GM12801 (cell line): Measurements from ENCODE around the gene C4A.

Experiments used
- TF ChIP-seq, protein P1 (sequence below): IDR thresholded peaks from one replicate; pipeline ENCODE4 v1.5.1; 2011; ENCODE audit warnings: control low read depth; ENCODE audit not compliant: insufficient read length; ENCODE audit errors: extremely low read depth

Gene C4A

DNA sequence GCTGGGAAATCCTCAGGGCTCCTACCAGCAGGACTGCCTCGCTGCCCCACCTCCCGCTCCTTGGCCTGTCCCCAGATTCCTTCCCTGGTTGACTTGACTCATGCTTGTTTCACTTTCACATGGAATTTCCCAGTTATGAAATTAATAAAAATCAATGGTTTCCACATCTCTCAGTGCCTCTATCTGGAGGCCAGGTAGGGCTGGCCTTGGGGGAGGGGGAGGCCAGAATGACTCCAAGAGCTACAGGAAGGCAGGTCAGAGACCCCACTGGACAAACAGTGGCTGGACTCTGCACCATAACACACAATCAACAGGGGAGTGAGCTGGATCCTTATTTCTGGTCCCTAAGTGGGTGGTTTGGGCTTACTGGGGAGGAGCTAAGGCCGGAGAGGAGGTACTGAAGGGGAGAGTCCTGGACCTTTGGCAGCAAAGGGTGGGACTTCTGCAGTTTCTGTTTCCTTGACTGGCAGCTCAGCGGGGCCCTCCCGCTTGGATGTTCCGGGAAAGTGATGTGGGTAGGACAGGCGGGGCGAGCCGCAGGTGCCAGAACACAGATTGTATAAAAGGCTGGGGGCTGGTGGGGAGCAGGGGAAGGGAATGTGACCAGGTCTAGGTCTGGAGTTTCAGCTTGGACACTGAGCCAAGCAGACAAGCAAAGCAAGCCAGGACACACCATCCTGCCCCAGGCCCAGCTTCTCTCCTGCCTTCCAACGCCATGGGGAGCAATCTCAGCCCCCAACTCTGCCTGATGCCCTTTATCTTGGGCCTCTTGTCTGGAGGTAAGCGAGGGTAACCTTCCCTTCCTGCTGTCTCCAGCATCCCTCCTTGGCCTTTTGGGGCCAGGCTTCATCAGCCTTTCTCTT lies 36.1 kb upstream of the C4A start, which contains the start of gene CFB:
CFB (plus strand) TSS at position 589 of the 863 bp plus-strand sequence; CDS start at position 716, 127 bp downstream.
- TF ChIP-seq, protein P1, sequence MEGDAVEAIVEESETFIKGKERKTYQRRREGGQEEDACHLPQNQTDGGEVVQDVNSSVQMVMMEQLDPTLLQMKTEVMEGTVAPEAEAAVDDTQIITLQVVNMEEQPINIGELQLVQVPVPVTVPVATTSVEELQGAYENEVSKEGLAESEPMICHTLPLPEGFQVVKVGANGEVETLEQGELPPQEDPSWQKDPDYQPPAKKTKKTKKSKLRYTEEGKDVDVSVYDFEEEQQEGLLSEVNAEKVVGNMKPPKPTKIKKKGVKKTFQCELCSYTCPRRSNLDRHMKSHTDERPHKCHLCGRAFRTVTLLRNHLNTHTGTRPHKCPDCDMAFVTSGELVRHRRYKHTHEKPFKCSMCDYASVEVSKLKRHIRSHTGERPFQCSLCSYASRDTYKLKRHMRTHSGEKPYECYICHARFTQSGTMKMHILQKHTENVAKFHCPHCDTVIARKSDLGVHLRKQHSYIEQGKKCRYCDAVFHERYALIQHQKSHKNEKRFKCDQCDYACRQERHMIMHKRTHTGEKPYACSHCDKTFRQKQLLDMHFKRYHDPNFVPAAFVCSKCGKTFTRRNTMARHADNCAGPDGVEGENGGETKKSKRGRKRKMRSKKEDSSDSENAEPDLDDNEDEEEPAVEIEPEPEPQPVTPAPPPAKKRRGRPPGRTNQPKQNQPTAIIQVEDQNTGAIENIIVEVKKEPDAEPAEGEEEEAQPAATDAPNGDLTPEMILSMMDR: no peak

DNA sequence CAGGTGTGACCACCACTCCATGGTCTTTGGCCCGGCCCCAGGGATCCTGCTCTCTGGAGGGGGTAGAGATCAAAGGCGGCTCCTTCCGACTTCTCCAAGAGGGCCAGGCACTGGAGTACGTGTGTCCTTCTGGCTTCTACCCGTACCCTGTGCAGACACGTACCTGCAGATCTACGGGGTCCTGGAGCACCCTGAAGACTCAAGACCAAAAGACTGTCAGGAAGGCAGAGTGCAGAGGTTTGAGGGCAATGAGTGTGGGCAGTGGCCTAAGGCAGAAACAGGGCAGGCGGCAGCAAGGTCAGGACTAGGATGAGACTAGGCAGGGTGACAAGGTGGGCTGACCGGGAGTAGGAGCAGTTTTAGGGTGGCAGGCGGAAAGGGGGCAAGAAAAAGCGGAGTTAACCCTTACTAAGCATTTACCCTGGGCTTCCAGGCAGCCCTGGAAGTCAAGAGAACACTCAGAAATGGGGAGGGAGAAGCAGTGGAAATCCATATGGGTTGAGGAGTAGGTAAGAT lies 35.4 kb upstream of the C4A start:
- TF ChIP-seq, protein P1: no peak

DNA sequence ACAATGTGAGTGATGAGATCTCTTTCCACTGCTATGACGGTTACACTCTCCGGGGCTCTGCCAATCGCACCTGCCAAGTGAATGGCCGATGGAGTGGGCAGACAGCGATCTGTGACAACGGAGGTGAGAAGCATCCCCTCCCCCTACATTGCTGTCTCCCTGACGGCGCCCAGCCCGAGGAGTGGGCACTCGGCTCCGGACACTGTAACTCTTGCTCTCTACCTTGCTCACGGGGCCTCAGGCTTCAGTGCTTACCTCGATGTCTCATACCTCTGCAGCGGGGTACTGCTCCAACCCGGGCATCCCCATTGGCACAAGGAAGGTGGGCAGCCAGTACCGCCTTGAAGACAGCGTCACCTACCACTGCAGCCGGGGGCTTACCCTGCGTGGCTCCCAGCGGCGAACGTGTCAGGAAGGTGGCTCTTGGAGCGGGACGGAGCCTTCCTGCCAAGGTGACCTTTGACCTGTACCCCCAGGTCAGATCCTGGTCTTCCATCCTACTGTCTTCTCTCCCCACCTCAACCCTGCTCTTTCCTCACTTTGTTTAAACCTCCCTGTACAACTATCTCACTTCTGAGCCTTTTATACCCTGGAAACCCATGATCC lies 34.7 kb upstream of the C4A start:
- TF ChIP-seq, protein P1: no peak

DNA sequence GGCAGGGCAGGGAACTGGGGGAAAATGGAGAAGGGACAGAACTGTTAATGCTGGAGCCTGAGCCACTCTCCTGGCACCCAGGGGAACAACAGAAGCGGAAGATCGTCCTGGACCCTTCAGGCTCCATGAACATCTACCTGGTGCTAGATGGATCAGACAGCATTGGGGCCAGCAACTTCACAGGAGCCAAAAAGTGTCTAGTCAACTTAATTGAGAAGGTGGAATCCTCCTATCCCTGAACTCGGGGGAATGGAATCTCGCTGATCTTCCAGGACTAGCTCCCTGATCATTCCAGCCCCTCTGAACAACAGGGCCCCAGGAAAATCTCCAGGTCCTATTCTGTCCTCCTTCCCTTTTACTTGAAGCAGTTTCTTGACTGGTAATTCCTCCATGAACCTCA lies 34.0 kb upstream of the C4A start:
- TF ChIP-seq, protein P1: no peak

DNA sequence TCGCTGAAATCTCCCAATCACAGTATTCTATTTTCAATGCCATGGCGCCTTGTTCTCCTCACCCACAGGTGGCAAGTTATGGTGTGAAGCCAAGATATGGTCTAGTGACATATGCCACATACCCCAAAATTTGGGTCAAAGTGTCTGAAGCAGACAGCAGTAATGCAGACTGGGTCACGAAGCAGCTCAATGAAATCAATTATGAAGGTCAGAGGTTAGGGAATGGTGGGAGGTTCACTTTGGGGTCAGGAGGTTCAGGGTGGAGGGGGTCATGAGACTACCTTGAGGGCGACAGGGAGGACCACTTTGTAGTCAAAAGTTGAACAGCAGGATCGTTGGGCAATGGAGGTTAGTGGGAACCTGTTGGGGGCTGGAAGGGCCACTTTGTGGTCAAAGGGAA lies 33.6 kb upstream of the C4A start:
- TF ChIP-seq, protein P1: no peak

DNA sequence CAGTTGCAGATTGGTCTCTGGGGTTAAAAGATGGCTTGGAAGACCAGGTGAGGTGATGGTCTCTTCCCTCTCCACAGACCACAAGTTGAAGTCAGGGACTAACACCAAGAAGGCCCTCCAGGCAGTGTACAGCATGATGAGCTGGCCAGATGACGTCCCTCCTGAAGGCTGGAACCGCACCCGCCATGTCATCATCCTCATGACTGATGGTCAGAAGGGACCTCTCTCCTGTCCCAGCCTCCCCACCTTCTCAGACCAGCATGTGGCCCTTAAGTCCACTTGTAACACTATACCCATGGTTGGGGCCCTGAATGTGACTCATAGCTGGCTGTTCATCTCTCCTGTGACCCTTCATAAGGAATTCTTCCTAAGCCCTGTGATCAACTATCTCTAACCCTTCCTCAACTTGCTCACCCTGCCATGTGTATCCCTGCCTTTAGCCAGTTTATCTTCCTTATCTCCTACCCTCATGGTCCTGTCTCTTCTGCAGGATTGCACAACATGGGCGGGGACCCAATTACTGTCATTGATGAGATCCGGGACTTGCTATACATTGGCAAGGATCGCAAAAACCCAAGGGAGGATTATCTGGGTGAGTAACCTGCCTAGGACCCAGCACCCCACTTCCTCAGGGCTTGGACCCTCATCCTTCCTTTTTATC lies 33.0 kb upstream of the C4A start:
- TF ChIP-seq, protein P1: no peak

DNA sequence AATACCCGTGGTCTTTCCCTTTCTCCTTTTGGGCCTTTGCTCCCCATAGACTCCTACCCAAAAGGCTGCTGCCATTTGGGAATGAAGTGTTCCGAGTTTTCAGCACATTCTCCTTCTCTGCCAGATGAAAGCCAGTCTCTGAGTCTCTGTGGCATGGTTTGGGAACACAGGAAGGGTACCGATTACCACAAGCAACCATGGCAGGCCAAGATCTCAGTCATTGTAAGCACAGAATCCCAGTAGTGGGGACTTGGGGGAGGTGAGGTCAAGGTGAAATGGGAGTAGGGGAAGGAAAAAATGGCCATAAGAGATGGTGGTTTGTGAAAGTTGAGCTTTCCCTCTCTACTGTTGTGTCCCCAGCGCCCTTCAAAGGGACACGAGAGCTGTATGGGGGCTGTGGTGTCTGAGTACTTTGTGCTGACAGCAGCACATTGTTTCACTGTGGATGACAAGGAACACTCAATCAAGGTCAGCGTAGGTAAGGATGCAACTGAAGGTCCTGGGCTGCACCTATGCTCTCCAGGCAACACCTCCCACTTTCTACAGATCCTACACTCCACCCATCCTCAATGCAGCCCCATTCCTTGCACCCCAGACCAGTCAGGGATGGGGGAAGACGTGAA lies 31.8 kb upstream of the C4A start:
- TF ChIP-seq, protein P1: no peak
